HEK293 (cell line): ENCODE measurements around the gene TTC22.
A peak's percentile ranks its signal among the peaks of the same experiment; 100 is the strongest.

ENCODE experiments used
- CTCF ChIA-PET: fragments of 350-600 bp; formaldehyde crosslinking; extraction: SDS; loops from one replicate; lab custom pipeline; 2021; ENCODE audit warnings: antibody characterized with exemption; lab: Yijun Ruan, JAX
- POLR2A ChIA-PET: fragments of 300-600 bp; formaldehyde crosslinking; extraction: SDS; loops from one replicate; lab custom pipeline; 2020; ENCODE audit warnings: antibody characterized with exemption, inconsistent platforms; lab: Yijun Ruan, JAX
- H3K27ac ChIP-seq: fragments of 200-500 bp; sonication (Bioruptor generic); 2 replicates; pipeline ENCODE4 v1.5.1; 2014; ENCODE audit warnings: low read depth, low read length, control low read depth, inconsistent platforms; ENCODE audit errors: extremely low read depth
- H3K36me3 ChIP-seq, 2 experiments: fragments of 200-500 bp in 1 of 2; sonication (Bioruptor generic) in 1 of 2; 1 replicate in 1 of 2; 2 replicates in 1 of 2; pipeline ENCODE4 v1.5.1; 2014 to 2017; ENCODE audit warnings: inconsistent platforms in 2 of 2, low read length in 2 of 2; ENCODE audit not compliant: control insufficient read depth in 2 of 2, insufficient read depth in 1 of 2
- H3K4me1 ChIP-seq: fragments of 200-500 bp; sonication (Bioruptor generic); 2 replicates; pipeline ENCODE4 v1.5.1; 2014; ENCODE audit warnings: mild to moderate bottlenecking, low read length, inconsistent platforms; ENCODE audit not compliant: control insufficient read depth, insufficient read depth
- H3K4me3 ChIP-seq: 2 replicates; pipeline ENCODE4 v1.5.1; 2011; ENCODE audit warnings: low read depth, mild to moderate bottlenecking, control low read depth, low read length, moderate library complexity
- H3K9me3 ChIP-seq: fragments of 200-500 bp; sonication (Bioruptor generic); 2 replicates; pipeline ENCODE4 v1.5.1; 2014; ENCODE audit warnings: low read depth, low read length, inconsistent platforms; ENCODE audit not compliant: control insufficient read depth, insufficient read depth
- BCL11A ChIP-seq: fragments of 450-650 bp; formaldehyde crosslinking; IDR thresholded peaks from 2 replicates; pipeline ENCODE4 v1.5.1; 2016; ENCODE audit warnings: low read depth, missing biosample characterization, missing genetic modification characterization
- CTCF ChIP-seq: fragments of 450-650 bp; formaldehyde crosslinking; IDR thresholded peaks from 2 replicates; pipeline ENCODE4 v1.5.1; 2016; ENCODE audit warnings: missing biosample characterization, missing genetic modification characterization
- EGR2 ChIP-seq: fragments of 450-650 bp; formaldehyde crosslinking; IDR thresholded peaks from 2 replicates; pipeline ENCODE4 v1.5.1; 2016; ENCODE audit warnings: low read depth, missing biosample characterization, missing genetic modification characterization
- MYNN ChIP-seq: fragments of 450-650 bp; formaldehyde crosslinking; IDR thresholded peaks from 2 replicates; pipeline ENCODE4 v1.5.1; 2016; ENCODE audit warnings: missing biosample characterization, missing genetic modification characterization, borderline replicate concordance
- RBAK ChIP-seq: fragments of 450-650 bp; formaldehyde crosslinking; IDR thresholded peaks from 2 replicates; pipeline ENCODE4 v1.5.1; 2016; ENCODE audit warnings: missing biosample characterization, missing genetic modification characterization
- ZBTB17 ChIP-seq: fragments of 450-650 bp; formaldehyde crosslinking; IDR thresholded peaks from 2 replicates; pipeline ENCODE4 v1.5.1; 2016; ENCODE audit warnings: missing biosample characterization, missing genetic modification characterization
- ZNF10 ChIP-seq: fragments of 450-650 bp; formaldehyde crosslinking; IDR thresholded peaks from 2 replicates; pipeline ENCODE4 v1.5.1; 2017; ENCODE audit warnings: missing biosample characterization, missing genetic modification characterization
- ZNF133 ChIP-seq: fragments of 450-650 bp; formaldehyde crosslinking; IDR thresholded peaks from 2 replicates; pipeline ENCODE4 v1.5.1; 2016; ENCODE audit warnings: missing biosample characterization, missing genetic modification characterization
- ZNF404 ChIP-seq: fragments of 450-650 bp; formaldehyde crosslinking; IDR thresholded peaks from 2 replicates; pipeline ENCODE4 v1.5.1; 2017; ENCODE audit warnings: missing biosample characterization, missing genetic modification characterization
- ZNF426 ChIP-seq: fragments of 450-650 bp; formaldehyde crosslinking; IDR thresholded peaks from 2 replicates; pipeline ENCODE4 v1.5.1; 2017; ENCODE audit warnings: missing biosample characterization, missing genetic modification characterization, mild to moderate bottlenecking, inconsistent platforms, moderate library complexity
- ZNF558 ChIP-seq: fragments of 450-650 bp; formaldehyde crosslinking; IDR thresholded peaks from 2 replicates; pipeline ENCODE4 v1.5.1; 2016; ENCODE audit warnings: missing biosample characterization, missing genetic modification characterization
- ZNF585B ChIP-seq: fragments of 450-650 bp; formaldehyde crosslinking; IDR thresholded peaks from 2 replicates; pipeline ENCODE4 v1.5.1; 2016; ENCODE audit warnings: missing biosample characterization, missing genetic modification characterization
- ZNF645 ChIP-seq: fragments of 450-650 bp; formaldehyde crosslinking; IDR thresholded peaks from 2 replicates; pipeline ENCODE4; 2016; ENCODE audit warnings: missing biosample characterization, missing genetic modification characterization
- ZNF747 ChIP-seq: fragments of 450-650 bp; formaldehyde crosslinking; IDR thresholded peaks from 2 replicates; pipeline ENCODE4 v1.5.1; 2016; ENCODE audit warnings: missing biosample characterization, missing genetic modification characterization
- ZNF792 ChIP-seq: fragments of 450-650 bp; formaldehyde crosslinking; IDR thresholded peaks from 2 replicates; pipeline ENCODE4 v1.5.1; 2016; ENCODE audit warnings: missing biosample characterization, missing genetic modification characterization
- ZSCAN4 ChIP-seq: fragments of 450-650 bp; formaldehyde crosslinking; IDR thresholded peaks from 2 replicates; pipeline ENCODE4 v1.5.1; 2017; ENCODE audit warnings: missing biosample characterization, missing genetic modification characterization

TTC22 gene

GRCh38 chr1:54772951-54773350, 28.2 kb downstream of the TTC22 start:
- ChIA-PET POLR2A (no interaction called here), CTCF (interaction anchor here (1.1 kb wide), 1 partner anchor 37 kb away, joined by 3 read pairs; no protein-coding TSS in a partner anchor)
- Histone ChIP-seq H3K27ac (no peak overlapping the region), H3K36me3 (no peaks in the 10 kb centered on the region), H3K4me1 (no peaks in the 10 kb centered on the region), H3K9me3 (no peaks in the 10 kb centered on the region), H3K4me3 (no peak overlapping the region)
- TF ChIP-seq ZSCAN4 (tag by site-specific recombination) (no peak), ZNF10 (peak; percentile 98)

GRCh38 chr1:54768093-54768492, 33.0 kb downstream of the TTC22 start:
- H3K27ac ChIP-seq, result no peak overlapping the region
- 0 out of 2 replicates have a peak, but pooled peaks cover 2% of the 10 kb centered on the region for H3K4me1 ChIP-seq
- POLR2A ChIA-PET, result no interaction called here
- CTCF ChIA-PET, result interaction anchor here (0.5 to 1.4 kb wide), 2 partner anchors 22 to 703 kb away, joined by 3 to 5 read pairs; no protein-coding TSS in a partner anchor
- no peaks in the 10 kb centered on the region for H3K36me3 ChIP-seq
- no peak for TF ChIP-seq ZNF645
- TF ChIP-seq ZNF133, result peak; percentile 92
- peak; percentile 46 for TF ChIP-seq CTCF (tag by site-specific recombination)
- TF ChIP-seq EGR2 (tag by site-specific recombination), result no peak
- TF ChIP-seq MYNN (tag by site-specific recombination), result no peak
- TF ChIP-seq BCL11A (tag by site-specific recombination), result no peak
- TF ChIP-seq ZNF585B (tag by site-specific recombination), result no peak
- H3K4me3 ChIP-seq, result no peak overlapping the region
- H3K9me3 ChIP-seq, result no peaks in the 10 kb centered on the region

GRCh38 chr1:54767526-54767925, 33.6 kb downstream of the TTC22 start:
- Histone ChIP-seq H3K4me1 (0 out of 2 replicates have a peak, but pooled peaks cover 2% of the 10 kb centered on the region), H3K27ac (no peak overlapping the region), H3K4me3 (no peak overlapping the region)
- POLR2A ChIA-PET, result no interaction called here
- no peak for TF ChIP-seq ZNF747 (tag by site-specific recombination)
- TF ChIP-seq ZNF404 (tag by site-specific recombination), result no peak
- no peak for TF ChIP-seq ZNF792 (tag by site-specific recombination)
- no peak for TF ChIP-seq ZNF558 (tag by site-specific recombination)
- no peak for TF ChIP-seq ZBTB17 (tag by site-specific recombination)
- TF ChIP-seq ZNF426 (tag by site-specific recombination), result no peak
- TF ChIP-seq RBAK (tag by site-specific recombination), result no peak
- TF ChIP-seq, all 188 proteins: peak for 0
- Histone ChIP-seq H3K9me3 (no peaks in the 10 kb centered on the region), H3K36me3 (no peaks in the 10 kb centered on the region)
- CTCF ChIA-PET, result interaction anchor here (0.7 to 1.4 kb wide), 2 partner anchors 23 to 505 kb away, joined by 3 to 5 read pairs; no protein-coding TSS in a partner anchor
